ENCODE measurements around the gene NUMB. TPM values are rescaled to one million over a fixed set of nuclear protein-coding genes. Genes with fewer than 3 reads are reported as not detected.

Gene NUMB
- total and polyA plus RNA-seq, 2 of the 13 experiments (the other 11 are each of a cell fraction or from before 2014, with no cell fraction given) = 20.3 to 71.1 TPM

- TF ChIP-seq PRDM10 (CRISPR knock-in tag; IDR thresholded peaks at IDR 0.05; ENCODE audit: low read depth) (no peak), MYC (CRISPR knock-in tag; IDR thresholded peaks at IDR 0.05; ENCODE audit: borderline replicate concordance) (peak; percentile 57; the same call in 1 of the 2 replicates)
These were observed 33.1 kb upstream of the NUMB start (continued) for GRCh38 chr14:73491256-73492042.

GRCh38 chr14:73489481-73490175, 31.3 kb upstream of the NUMB start:
- H3K4me2 ChIP-seq (ENCODE audit: low read depth, low read length) = peak overlapping the region; percentile 24; the same call in 1 of the 2 replicates
- no peaks in the 10 kb centered on the region for H4K20me1 ChIP-seq (ENCODE audit: insufficient read depth, low read length)
- FAIRE-seq = no peak
- no peak overlapping the region for H3K9ac ChIP-seq (ENCODE audit: insufficient read depth, low read depth, low read length)
- H3K27ac ChIP-seq (ENCODE audit: extremely low read length, insufficient read depth, low read length) = no peak overlapping the region
- no TSS peak for BruUV-seq (replicated peaks)
- H3K4me1 ChIP-seq (ENCODE audit: insufficient read depth, low read length) = peaks cover 39% of the 10 kb centered on the region
- peaks cover 23% of the 10 kb centered on the region for H3K79me2 ChIP-seq (ENCODE audit: insufficient read depth, low read length)
- in situ Hi-C loops (cut with HindIII; ENCODE audit: extremely low pct_ligation_motif_present, low pct_unique_long_range_greater_than_20kb) = no loop called here
- ATAC-seq = no peak
- H3K4me3 ChIP-seq (replicated peaks in 1 of 3; ENCODE audit: insufficient read depth in 1 of 3, low read depth in 2 of 3, low read length in 3 of 3) = no peak overlapping the region
- ChIA-PET CTCF (ENCODE audit: low intra/inter-chr PET ratio, low total read pairs) (no interaction called here), POLR2A (interaction anchor here (2.1 kb wide), 1 partner anchor 11 kb away, joined by 20 read pairs; no protein-coding TSS in a partner anchor)
- H3K9me3 ChIP-seq (ENCODE audit: low read length) = no peaks in the 10 kb centered on the region
- H3K36me3 ChIP-seq (replicated peaks in 1 of 2; ENCODE audit: control insufficient read depth in 1 of 2, insufficient read depth in 2 of 2, low read length in 2 of 2) = no peaks in the 10 kb centered on the region
- intact Hi-C loops (cut with micrococcal nuclease; ENCODE audit: unreplicated experiment) = loop anchor here (5.0 kb wide), 1 partner anchor 48 kb away; the partner anchor contains the start of gene ACOT1
- WGBS (ENCODE audit: low lambda C conversion rate) = 51% methylated on average over 6 of the region's 6 CpGs
- H3K27me3 ChIP-seq (ENCODE audit: control insufficient read depth in 1 of 2, insufficient read depth in 2 of 2, low read length in 2 of 2) = no peaks in the 10 kb centered on the region
- no peak for DNase-seq (ENCODE audit: low spot score)
- H2AFZ ChIP-seq (ENCODE audit: low read length) = no peak overlapping the region
- TF ChIP-seq ZNF501 (CRISPR knock-in tag; IDR thresholded peaks at IDR 0.05) = no peak
- no peak for TF ChIP-seq IRX3 (CRISPR knock-in tag; IDR thresholded peaks at IDR 0.05; ENCODE audit: borderline replicate concordance, low read depth)
- no peak for TF ChIP-seq ZNF589 (CRISPR knock-in tag; conservative IDR thresholded peaks at IDR 0.05)
- TF ChIP-seq ZUFSP (CRISPR knock-in tag; IDR thresholded peaks at IDR 0.05; ENCODE audit: borderline replicate concordance) = no peak
- TF ChIP-seq NAIF1 (CRISPR knock-in tag; IDR thresholded peaks at IDR 0.05; ENCODE audit: borderline replicate concordance) = no peak
- no peak for TF ChIP-seq MNT (IDR thresholded peaks at IDR 0.05)
- TF ChIP-seq ZNF557 (CRISPR knock-in tag; IDR thresholded peaks at IDR 0.05) = no peak
- TF ChIP-seq ZBTB44 (CRISPR knock-in tag; IDR thresholded peaks at IDR 0.05) = no peak
- TF ChIP-seq ZNF160 (CRISPR knock-in tag; IDR thresholded peaks at IDR 0.05) = no peak
- TF ChIP-seq MIER2 (CRISPR knock-in tag; IDR thresholded peaks at IDR 0.05) = no peak
